GM19240 (cell line): ENCODE data around the gene NFAT5.
"Not testable (repeated sequence)": the region's sequence is repeated elsewhere in the genome, so short reads cannot be mapped to it uniquely, and the experiment has no call there.

Experiments used
- DNase-seq: peaks from one replicate; pipeline ENCODE4 v3.0.0; 2011; ENCODE audit warnings: low spot score; ENCODE audit not compliant: insufficient read length

The NFAT5 gene

DNA sequence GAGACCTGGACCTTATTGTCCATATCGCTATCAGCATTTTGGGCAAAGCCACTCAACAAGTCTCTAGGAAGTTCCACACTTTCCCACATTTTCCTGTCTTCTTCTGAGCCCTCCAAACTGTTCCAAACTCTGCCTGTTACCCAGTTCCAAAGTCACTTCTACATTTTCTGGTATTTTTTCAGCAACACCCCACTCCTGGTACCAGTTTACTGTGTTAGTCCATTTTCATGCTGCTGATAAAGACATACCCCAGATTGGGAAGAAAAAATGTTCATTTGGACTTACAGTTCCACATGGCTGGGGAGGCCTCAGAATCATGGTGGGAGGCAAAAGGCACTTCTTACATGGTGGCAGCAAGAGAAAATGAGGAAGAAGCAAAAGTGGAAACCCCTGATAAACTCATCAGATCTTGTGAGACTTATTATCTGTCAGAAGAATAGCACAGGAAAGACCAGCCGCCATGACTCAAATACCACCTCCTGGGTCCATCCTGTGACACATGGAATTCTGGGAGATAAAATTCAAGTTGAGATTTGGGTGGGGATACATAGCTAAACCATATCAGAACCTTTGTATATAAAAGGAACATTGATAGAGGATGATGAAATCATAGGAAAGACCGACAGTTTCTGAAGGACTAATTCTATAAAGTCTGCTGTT is 71.6 kb downstream of the NFAT5 start:
- DNase-seq: not testable (repeated sequence)

DNA sequence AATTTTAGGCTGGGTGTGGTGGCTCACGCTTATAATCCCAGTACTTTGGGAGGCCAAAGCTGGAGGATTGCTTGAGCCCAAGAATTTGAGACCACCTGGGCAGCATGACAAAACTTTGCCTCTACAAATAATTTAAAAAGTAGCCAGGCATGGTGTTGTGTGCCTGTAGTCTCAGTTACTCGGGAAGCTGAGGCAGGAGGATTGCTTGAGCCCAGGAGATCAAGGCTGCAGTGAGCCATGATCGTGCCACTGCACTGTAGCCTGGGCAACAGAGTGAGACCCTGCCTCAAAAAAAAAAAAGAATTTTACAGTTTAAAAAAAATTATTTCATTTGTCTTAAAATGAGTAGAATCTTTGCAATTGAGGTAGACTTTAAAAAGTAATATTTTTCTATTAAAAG is 78.2 kb downstream of the NFAT5 start:
- not testable (repeated sequence) for DNase-seq

DNA sequence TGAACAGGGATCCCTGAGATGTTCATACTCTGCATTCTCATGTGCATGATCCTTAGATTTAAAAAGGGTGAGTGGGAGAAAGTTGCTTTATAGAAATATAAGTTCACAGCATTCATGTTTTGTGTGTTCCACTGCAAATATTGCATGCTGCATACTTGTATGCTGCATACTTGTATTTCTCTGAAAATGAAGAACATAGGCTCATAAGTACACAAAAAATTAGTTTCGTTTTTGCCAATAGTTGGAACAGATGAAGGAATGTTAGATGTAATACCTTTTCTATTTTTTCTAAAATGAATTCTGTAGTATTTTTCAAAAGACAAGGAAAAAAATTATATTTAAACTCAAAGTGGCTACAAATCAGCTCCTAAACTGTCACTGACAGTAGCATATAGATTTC is 79.0 kb downstream of the NFAT5 start:
- no peak for DNase-seq

DNA sequence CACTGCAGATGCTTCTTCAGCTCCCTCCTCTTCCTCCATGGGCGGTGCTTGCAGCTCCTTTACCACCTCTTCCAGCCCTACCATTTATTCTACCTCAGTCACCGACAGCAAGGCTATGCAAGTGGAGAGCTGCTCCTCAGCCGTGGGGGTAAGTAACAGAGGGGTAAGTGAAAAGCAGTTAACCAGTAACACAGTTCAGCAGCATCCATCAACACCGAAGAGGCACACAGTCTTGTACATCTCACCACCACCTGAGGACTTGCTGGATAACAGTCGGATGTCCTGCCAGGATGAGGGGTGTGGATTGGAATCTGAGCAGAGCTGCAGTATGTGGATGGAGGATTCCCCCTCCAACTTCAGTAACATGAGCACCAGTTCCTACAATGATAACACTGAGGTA is 81.3 kb downstream of the NFAT5 start:
- no peak for DNase-seq

DNA sequence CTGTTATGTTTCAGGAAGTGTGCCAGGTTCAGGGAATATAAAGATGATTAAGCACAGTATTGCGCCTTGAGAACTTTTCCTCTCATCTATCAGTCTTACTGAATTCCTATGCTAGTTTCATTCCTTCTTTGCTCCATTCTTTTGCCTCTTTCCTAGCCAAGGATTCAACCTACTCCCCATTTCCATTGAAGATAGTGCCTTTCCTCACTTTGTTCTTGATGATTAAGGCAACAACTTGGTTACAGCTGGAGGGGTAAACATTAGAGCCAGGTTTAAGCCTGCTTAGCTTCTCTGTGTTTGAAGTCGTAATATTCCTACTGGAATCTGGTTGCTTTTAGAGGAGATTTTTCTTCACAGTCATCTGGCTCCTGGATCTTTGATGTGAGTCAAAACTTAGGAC is 85.5 kb downstream of the NFAT5 start:
- DNase-seq: no peak

DNA sequence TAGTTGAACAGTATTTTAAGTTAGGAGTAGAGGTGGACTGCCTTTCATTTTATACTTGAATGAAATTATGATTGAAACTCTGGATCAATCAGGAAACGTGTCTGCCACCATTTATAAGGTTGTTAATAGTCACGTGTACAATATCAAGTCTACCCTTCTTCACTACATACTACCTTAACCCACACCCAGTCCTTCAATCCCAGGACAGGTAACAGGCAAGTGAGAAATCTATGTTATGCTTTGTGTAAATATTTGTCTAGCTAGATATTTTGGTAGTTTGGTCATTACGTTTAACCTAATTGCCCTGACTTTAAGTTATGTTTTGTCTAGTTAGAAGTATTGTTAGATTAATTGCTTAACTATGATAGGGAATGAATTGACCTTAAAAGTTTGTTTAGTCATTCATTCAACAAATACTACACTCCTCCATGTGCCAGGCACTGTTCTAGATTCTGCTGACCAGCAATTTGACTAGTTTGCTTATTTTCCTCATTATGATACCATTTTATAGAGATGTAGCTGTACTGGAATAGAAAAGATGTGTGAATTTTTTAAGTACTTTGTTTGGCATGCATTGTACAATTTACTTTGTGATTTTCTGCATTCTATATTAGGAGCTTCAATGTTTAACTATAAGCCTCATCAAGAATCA is 88.6 kb downstream of the NFAT5 start:
- DNase-seq: no peak

DNA sequence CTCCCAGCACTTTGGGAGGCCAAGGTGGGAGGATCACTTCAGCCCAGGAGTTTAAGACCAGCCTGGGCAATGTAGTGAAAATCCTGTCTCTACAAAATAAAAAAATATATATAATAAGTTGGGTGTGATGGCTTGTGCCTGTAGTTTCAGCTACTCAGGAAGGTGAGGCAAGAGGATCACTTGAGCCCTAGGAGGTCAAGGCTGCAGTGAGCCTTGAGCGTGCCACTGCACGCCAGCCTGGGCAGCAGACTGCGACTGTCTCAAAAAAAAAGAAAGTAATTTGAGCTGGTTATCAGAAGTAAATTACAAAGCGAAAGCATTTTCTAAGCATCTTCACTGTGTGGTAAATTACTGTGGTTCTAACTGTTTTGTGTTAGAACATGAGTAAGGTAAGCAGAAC is 94.4 kb downstream of the NFAT5 start:
- DNase-seq: no peak

DNA sequence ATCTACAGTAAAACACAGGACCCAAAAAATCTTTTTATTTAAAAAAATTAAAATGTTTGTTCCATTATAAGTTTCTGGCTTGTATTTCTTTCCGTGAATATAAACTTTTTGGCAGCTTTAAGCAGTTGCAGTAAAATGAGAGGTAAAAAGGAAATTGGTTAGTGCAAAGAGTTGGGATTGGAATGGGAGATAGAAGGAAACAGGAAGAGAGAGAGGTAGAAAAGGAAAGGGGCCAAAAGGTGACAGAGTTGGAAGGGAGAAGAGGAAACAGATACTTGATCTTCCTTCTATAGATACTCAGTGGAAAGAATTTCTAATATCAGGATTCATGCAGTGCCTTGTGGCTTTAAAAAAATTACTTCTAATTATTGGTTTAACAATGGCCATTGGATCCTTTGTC is 97.1 kb downstream of the NFAT5 start:
- no peak for DNase-seq

DNA sequence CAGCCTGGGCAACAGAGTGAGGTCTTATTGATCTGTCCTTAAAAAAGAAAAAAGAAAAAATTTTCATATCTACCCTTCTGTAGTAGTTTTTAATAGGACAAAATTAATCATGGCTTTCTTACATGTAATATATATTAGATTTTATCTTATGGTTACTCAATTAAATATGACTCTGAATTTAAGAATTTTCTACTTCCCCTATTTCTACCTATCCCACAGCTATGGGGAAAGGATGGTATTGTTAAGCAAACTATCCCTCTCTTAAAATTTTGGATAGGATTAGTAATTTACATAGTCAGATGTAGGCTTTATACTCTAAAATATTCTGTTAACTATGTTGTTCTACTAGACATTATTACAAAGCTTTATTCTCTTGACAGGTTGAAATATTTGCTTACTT is 98.1 kb downstream of the NFAT5 start:
- no peak for DNase-seq

DNA sequence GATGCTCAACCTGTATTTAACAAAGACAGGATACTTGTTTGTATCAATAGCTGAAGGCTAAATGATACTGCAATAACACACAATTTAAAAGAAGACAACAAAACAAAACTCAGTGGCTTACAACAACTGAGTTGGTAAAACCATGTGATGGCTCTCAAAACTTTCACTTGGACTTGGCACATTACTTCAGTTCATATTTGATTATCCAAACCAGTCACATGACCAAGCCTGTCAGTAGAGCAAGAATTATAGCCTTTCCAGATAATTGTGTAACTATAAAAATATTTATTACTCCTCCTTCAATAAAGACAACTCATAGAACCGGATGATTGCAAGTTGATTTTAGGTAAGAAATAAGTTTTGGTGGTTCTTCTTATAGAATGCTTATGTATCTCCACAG is 103.8 kb downstream of the NFAT5 start:
- no peak for DNase-seq

DNA sequence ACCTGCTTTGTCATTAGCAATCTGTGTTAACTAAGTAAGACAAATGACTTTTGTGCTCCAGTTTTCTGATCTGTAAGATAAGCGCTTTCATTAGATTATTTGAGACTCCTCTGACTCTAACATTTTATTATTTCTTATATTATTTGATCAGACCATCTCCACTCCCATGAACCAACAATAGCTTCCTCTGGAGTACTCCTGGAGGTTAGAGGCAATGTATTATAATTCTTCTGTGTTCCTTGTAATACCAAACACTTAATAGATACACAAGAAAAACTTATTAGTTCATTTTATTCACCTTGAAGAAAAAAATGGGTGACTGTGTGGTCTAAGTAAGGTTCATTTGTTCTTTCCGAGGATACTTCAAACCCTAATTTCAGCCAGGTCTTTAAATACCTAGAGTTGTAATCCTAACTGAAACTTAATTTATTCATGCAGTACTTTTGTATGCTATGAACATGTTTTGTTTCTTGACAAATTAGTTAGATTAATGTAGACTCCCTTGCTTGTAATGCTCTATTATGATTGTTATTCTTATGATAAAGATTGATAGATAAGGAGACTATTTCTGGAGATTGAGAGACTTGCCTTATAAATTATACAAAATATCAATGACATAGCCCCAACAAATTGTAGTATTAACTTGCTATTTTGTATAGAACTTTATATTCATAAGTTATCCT is 106.7 kb downstream of the NFAT5 start:
- DNase-seq: no peak

DNA sequence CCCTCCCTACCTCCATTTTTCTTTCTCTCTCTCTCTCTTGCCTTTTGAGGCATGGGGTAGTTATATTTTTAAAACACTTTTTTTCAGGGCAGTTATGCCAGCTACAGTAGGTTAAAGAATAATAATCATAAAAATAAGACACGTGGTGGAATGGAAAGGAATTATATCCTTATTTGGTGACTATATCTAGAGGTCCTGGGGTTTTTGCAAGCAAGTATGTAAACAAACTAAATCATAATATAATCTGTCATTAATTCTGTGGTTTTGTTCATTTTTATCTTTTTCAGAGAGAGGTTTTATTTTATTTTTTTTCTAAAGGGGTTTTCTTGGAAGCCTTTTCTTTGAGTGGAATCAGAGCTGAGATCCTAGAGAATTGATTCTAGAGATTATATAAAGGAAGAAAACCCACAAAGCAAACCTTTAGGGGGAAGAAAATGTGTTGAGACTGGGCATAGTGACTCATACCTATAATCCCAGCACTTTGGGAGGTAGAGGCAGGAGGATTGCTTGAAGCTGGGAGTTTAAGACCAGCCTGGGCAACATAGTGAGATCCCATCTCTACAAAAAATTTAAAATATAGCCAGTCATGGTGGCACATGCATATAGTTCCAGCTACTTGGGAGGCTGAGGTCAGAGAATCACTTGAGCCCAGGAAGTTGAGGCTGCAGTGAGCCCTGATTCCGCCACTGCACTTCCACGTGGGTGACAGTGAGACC is 107.4 kb downstream of the NFAT5 start:
- no peak for DNase-seq

DNA sequence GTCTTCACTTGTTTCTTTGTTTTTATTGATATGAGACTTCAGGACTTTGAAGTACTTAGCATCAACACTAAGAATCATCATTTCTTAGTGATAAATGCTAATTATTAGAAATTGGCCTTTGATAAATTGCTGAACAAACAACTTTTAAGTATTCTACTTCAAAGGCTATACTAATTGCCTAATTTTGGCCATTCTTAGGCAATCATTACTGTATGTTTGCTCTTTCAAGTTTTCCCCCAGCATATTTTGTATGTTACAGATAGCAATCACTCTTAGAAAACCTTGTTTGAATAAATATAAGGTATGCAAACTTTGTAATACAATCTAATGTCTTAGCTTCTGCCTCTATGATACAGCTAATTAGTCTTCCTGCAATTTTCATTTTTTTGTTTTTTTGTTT is 114.6 kb downstream of the NFAT5 start:
- DNase-seq: no peak

DNA sequence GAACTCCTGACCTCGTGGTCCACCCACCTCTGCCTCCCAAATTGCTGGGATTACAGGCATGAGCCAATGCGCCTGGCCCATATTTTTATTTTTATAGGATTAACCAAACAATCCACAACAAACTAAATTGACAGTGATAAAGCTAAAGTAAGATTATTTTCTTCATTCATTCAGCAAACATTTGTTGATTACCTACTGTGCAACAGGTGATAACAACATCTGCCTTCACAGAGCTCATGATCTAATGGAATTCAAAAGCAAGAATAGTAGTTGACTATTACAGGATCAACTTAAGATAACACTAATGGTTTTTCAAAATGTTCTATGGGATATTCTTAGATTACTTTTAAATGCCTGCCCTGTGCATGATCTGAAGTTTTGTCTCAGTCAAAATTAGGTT is 122.8 kb downstream of the NFAT5 start:
- DNase-seq: no peak

DNA sequence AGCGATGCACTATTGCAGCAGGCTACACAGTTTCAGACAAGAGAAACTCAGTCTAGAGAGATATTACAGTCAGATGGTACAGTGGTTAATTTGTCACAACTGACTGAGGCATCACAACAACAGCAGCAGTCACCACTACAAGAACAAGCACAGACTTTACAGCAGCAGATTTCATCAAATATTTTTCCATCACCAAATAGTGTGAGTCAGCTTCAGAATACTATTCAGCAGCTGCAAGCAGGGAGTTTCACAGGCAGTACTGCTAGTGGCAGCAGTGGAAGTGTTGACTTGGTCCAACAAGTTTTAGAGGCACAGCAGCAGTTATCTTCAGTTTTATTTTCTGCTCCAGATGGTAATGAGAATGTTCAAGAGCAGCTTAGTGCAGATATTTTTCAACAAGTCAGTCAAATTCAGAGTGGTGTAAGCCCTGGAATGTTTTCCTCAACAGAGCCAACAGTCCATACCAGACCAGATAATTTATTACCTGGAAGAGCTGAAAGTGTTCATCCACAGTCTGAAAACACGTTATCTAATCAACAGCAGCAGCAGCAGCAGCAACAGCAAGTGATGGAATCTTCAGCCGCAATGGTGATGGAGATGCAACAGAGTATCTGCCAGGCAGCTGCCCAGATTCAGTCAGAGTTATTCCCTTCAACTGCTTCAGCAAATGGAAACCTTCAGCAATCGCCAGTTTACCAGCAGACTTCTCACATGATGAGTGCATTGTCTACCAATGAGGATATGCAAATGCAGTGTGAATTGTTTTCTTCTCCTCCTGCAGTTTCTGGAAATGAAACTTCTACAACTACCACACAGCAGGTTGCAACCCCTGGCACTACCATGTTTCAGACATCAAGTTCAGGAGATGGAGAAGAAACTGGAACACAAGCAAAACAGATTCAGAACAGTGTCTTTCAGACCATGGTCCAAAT is 126.5 kb downstream of the NFAT5 start:
- no peak for DNase-seq

DNA sequence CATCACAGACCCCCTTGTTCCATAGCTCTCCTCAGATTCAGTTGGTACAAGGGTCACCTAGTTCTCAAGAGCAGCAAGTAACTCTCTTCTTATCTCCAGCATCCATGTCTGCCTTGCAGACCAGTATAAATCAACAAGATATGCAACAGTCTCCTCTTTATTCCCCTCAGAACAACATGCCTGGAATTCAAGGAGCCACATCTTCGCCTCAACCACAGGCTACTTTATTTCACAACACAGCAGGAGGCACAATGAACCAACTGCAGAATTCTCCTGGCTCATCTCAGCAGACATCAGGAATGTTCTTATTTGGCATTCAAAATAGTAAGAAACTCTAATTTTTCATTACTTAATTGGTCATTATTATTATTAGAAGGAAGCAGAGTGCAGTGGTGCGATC is 128.2 kb downstream of the NFAT5 start:
- DNase-seq: no peak

DNA sequence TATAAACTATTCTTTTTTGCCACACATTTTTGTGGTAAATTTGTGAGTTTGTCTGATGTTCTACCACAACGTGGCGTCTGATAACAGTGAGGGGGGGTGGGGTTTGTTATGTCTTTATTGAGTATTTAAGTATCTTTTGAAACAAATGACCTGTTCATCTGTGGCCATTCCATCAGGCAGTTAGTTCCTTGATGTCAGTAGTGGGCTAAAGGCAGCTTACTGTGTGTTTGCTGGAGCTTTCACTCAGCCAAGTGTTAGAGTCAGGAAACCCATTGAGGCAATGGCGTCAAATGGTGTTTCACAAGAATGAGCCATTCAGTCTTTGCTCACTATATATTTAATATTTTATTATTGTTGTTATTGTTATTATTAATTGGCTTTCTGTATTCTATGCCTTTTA is 132.6 kb downstream of the NFAT5 start:
- DNase-seq: no peak

DNA sequence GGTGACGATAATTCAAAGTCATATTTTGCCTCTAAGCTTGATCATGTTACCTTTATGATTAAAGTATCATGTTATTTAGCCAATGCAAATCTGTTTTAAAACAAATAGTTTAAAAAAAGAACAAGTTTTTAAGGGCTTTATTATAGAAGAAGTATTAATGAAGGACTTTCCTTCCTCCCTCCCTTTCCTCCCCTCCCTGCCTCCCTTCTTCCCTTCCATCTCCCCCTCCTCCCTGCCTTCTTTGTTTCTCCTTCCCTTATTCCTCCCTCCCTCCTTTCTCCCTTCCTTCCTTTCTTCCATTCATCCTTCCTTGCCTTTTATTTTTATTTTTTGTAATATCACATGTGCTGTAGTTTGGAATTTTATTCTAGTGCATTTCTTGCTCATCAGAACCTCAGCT is 134.1 kb downstream of the NFAT5 start:
- no peak for DNase-seq

DNA sequence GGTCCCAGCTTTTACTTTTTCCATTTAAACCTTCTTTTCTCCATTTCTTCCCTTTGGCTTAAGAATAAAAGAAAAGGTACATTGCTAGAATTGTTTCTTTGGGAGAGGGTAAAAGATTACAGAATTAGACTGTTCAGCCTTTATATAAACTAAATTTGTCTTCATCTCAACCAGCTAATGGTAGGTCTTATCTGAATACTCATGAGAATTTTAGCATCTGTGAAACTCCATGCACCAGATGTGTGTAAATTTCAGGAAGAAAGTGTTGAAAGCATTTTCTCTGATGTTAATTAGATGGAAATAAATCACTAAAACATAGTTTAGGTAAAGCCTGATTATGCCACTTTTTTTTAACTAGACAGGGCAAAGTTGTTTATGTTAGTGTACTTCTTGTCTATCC is 135.7 kb downstream of the NFAT5 start:
- no peak for DNase-seq

DNA sequence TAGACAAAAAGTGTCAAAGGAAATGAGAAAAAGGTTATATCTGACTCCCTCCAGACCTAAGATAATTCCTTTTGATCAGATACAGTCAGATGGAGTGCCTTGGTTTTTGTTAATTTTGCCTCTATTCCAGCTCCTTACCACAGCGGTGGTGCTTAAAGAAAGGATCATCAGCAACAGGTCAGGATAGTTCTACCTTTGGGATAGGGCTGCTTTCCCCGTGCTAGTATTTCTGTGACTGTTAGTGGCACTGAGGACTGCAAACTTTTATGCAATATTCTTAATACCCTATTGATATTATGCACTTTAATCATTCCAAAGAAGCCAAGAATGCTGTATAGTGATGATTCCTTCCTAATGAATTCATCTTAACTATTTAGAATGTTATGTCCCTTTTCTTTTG is 136.1 kb downstream of the NFAT5 start:
- DNase-seq: no peak

DNA sequence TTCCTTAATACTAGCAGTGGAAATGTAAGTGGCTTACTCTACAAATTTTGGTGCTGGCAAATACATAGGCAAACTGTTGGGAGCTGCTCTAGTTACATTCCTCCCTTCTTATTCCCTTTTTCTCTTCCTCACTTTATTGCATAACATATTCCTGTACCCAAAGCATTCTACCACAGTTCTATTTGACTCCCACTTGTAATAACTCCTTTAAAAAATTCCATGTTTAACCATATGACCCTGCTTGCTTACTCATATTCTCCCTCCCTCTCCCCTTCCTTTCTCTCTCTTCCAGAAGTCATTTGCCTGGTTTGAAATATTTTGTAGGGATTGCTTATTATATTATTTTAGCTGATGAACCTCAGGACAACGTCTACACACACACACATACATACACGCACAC is 137.9 kb downstream of the NFAT5 start:
- DNase-seq: no peak
